Activated T-cell treated with anti-CD3 and anti-CD28 coated beads, Interleukin-2, amount 50 U/mL, for 72 hours (primary cell): ENCODE data around the gene COPZ1. TPM values are rescaled to one million over a fixed set of nuclear protein-coding genes. Genes with fewer than 3 reads are reported as not detected.

Experiments used
- ATAC-seq, 2 donors: fragments of 150-1000 bp; cut with Tn5 transposase; replicated peaks in 1 of 2; 2 replicates each; pipeline ENCODE4 v1.10.0; 2021; ENCODE audit warnings: moderate library complexity in 2 of 2, mild to moderate bottlenecking in 1 of 2
- DNase-seq, 2 donors: peaks; one replicate each; pipeline ENCODE4 v3.0.0; 2021 to 2022; ENCODE audit warnings: mixed read lengths in 1 of 2
- H3K27ac Mint-ChIP-seq: one replicate; pipeline ENCODE4 v1.8.0; 2022; ENCODE audit warnings: mild to moderate bottlenecking, moderate library complexity, mixed read lengths
- H3K27me3 Mint-ChIP-seq: one replicate; pipeline ENCODE4 v1.8.0; 2022; ENCODE audit warnings: low read depth, mixed read lengths
- H3K36me3 Mint-ChIP-seq, 2 donors: one replicate each; pipeline ENCODE4 v1.8.0; 2022; ENCODE audit warnings: mixed read lengths in 2 of 2, mild to moderate bottlenecking in 1 of 2; ENCODE audit not compliant: insufficient read depth in 2 of 2
- H3K4me1 Mint-ChIP-seq: one replicate; pipeline ENCODE4 v1.8.0; 2022; ENCODE audit warnings: low read depth, mixed read lengths
- H3K4me3 Mint-ChIP-seq, 2 donors: one replicate each; pipeline ENCODE4 v1.8.0; 2022; ENCODE audit warnings: mild to moderate bottlenecking in 2 of 2, mixed read lengths in 2 of 2, moderate library complexity in 2 of 2
- H3K9me3 Mint-ChIP-seq, 2 donors: one replicate each; pipeline ENCODE4 v1.8.0; 2022; ENCODE audit warnings: mixed read lengths in 2 of 2
- total RNA-seq, 2 donors: library from RNA; stranded (reverse); gene quantifications; one replicate each; pipeline ENCODE4 v1.2.3, GENCODE V29; 2022

The COPZ1 gene
- total RNA-seq, 2 donors from 2014 or later = 124 to 135 TPM

- DNase-seq = no peak
- H3K9me3 Mint-ChIP-seq = no peaks in the 10 kb centered on the region
- H3K4me3 Mint-ChIP-seq = no peak overlapping the region
- peaks cover 19% of the 10 kb centered on the region for H3K4me1 Mint-ChIP-seq
- peaks cover 11 to 12% of the 10 kb centered on the region in 2 donors for H3K36me3 Mint-ChIP-seq
- H3K27me3 Mint-ChIP-seq = no peaks in the 10 kb centered on the region
- ATAC-seq = no peak
- H3K27ac Mint-ChIP-seq = no peak overlapping the region
These were observed 73.3 kb downstream of the COPZ1 start for GRCh38 chr12:54398218-54398617.

- no peak overlapping the region for H3K27ac Mint-ChIP-seq
- H3K4me3 Mint-ChIP-seq = no peak overlapping the region
- H3K27me3 Mint-ChIP-seq = no peaks in the 10 kb centered on the region
- peaks cover 14% of the 10 kb centered on the region for H3K4me1 Mint-ChIP-seq
- peaks cover 11 to 12% of the 10 kb centered on the region in 2 donors for H3K36me3 Mint-ChIP-seq
- no peaks in the 10 kb centered on the region for H3K9me3 Mint-ChIP-seq
- DNase-seq (peak; percentile 76 to 86), ATAC-seq (peak; percentile 83 to 85)
These were observed 74.3 kb downstream of the COPZ1 start for GRCh38 chr12:54398995-54399793.

- no peaks in the 10 kb centered on the region for H3K27me3 Mint-ChIP-seq
These were observed 76.2 kb downstream of the COPZ1 start for GRCh38 chr12:54401119-54401518.

More at GRCh38 chr12:54401119-54401518, 76.2 kb downstream of the COPZ1 start:
- no peak overlapping the region for H3K27ac Mint-ChIP-seq
- H3K4me3 Mint-ChIP-seq = no peak overlapping the region
- DNase-seq (no peak), ATAC-seq (no peak)
- H3K9me3 Mint-ChIP-seq = no peaks in the 10 kb centered on the region
- peaks cover 6% of the 10 kb centered on the region for H3K4me1 Mint-ChIP-seq
- peaks cover 12% of the 10 kb centered on the region in 2 donors for H3K36me3 Mint-ChIP-seq

Other genes starting within 250 kb of the COPZ1 start
- gene SMUG1, start 136.1 kb upstream of the COPZ1 start, total RNA-seq = 10 to 100 TPM; 21.4 to 24.9 TPM
- gene CBX5, start 45.0 kb upstream of the COPZ1 start, total RNA-seq = 100 to 1,000 TPM in 1 of 2 donors, 10 to 100 TPM in 1; 89.4 to 108 TPM
- gene HNRNPA1, start 44.4 kb upstream of the COPZ1 start, total RNA-seq = 1,000 to 10,000 TPM; 1,863 to 1,950 TPM
- gene NFE2, start 24.1 kb upstream of the COPZ1 start, total RNA-seq = under 1 TPM in 1 of 2 donors, not detected in 1; 0.19 TPM
- 10 to 100 TPM in 1 of 2 donors, 1 to 10 TPM in 1; 3.8 to 16.0 TPM for gene GPR84, start 39.4 kb downstream of the COPZ1 start, total RNA-seq
- gene ZNF385A, start 59.6 kb downstream of the COPZ1 start, total RNA-seq = 1 to 10 TPM; 1.3 to 2.8 TPM
- 10 to 100 TPM; 20.6 to 27.4 TPM for gene ITGA5, start 94.1 kb downstream of the COPZ1 start, total RNA-seq
- gene GTSF1, start 148.5 kb downstream of the COPZ1 start, total RNA-seq = 10 to 100 TPM in 1 of 2 donors, 1 to 10 TPM in 1; 8.5 to 12.4 TPM
- gene NCKAP1L, start 172.6 kb downstream of the COPZ1 start, total RNA-seq = 100 to 1,000 TPM; 124 to 148 TPM
- 10 to 100 TPM; 10.9 to 15.3 TPM for gene PDE1B, start 224.5 kb downstream of the COPZ1 start, total RNA-seq